Measurements from ENCODE around the gene LPP.

DNA sequence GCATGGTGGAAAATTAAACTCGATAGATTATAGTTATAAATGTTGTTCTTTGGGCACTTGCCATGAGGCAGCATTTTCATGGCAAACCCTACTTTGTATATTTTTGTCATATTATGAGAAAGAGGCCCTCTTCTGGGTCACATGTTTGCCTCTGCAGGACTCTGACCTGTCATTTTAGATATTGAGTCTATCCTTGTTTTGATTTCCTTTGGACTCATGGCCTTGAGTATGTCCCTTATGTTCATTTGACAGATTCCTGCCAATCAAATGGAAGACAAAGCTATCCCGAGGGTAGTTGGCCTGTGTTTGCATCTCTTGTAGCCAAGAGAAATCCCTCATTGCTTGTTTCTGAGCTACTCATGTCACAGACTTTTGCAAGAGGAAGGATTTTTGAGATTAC lies 226.3 kb downstream of the LPP start:
- TF ChIP-seq, protein P1, sequence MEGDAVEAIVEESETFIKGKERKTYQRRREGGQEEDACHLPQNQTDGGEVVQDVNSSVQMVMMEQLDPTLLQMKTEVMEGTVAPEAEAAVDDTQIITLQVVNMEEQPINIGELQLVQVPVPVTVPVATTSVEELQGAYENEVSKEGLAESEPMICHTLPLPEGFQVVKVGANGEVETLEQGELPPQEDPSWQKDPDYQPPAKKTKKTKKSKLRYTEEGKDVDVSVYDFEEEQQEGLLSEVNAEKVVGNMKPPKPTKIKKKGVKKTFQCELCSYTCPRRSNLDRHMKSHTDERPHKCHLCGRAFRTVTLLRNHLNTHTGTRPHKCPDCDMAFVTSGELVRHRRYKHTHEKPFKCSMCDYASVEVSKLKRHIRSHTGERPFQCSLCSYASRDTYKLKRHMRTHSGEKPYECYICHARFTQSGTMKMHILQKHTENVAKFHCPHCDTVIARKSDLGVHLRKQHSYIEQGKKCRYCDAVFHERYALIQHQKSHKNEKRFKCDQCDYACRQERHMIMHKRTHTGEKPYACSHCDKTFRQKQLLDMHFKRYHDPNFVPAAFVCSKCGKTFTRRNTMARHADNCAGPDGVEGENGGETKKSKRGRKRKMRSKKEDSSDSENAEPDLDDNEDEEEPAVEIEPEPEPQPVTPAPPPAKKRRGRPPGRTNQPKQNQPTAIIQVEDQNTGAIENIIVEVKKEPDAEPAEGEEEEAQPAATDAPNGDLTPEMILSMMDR (IDR thresholded peaks at IDR 0.05), result no peak
- TF ChIP-seq EZH2 (IDR thresholded peaks at IDR 0.05; ENCODE audit: borderline replicate concordance, insufficient read depth, low read depth, low read length, poor library complexity, severe bottlenecking), result no peak
